NT2/D1 (cell line): Measurements from ENCODE around the gene TBC1D19.

Source experiments
- SUZ12 ChIP-seq: IDR thresholded peaks from 2 replicates; pipeline ENCODE4 v1.6.1; 2011; ENCODE audit not compliant: insufficient read length, insufficient read depth; ENCODE audit errors: extremely low read depth
- YY1 ChIP-seq: IDR thresholded peaks from 2 replicates; pipeline ENCODE4 v1.6.1; 2011; ENCODE audit not compliant: insufficient read length, insufficient read depth
- ZNF274 ChIP-seq: IDR thresholded peaks from 2 replicates; pipeline ENCODE4 v1.6.1; 2011; ENCODE audit warnings: mild to moderate bottlenecking, low read depth, low read length

DNA sequence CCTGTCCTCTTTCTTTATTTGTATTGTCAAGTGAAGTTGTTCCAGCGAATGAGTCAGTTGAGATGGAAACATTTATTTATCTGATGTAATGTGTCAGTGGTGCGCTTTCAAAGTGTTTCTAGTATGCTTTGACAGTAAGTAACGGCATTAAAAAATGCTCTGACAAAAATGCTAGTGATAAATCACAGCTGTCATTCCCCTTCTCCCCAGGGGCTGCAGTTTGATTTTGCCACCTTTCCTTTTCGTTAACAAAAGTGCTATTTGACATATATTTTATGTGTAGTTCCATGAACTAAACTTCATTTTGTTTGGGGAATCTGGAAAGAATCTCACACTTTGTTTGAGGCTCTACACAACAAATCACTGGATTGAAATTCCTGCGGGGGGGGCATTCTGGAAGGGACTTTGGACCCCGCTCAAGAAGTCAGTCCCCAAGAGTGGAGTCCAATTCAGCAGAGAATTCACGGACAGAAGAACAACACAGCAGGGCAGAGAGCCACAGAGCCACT, 7.6 kb upstream of the TBC1D19 start:
- TF ChIP-seq SUZ12, result no peak
- no peak for TF ChIP-seq ZNF274
- no peak for TF ChIP-seq YY1
